Gastroesophageal sphincter (tissue), 4 donors: ENCODE data around the gene MTFP1. TPM values are rescaled to one million over a fixed set of nuclear protein-coding genes. Genes with fewer than 3 reads are reported as not detected.

Experiments used
- ATAC-seq: fragments of 150-250 bp; one replicate; pipeline ENCODE4 v1.9.1; 2016; ENCODE audit warnings: mild to moderate bottlenecking, moderate library complexity
- H3K27ac ChIP-seq, 4 donors: fragments of 200-600 bp; sonication (generic) in 3 of 4; 1 replicate in 3 of 4; 2 replicates in 1 of 4; pipeline ENCODE4 v1.5.1; 2016 to 2019
- H3K27me3 ChIP-seq: fragments of 200-600 bp; sonication (generic); one replicate; pipeline ENCODE4 v1.5.1; 2019
- H3K36me3 ChIP-seq, 2 donors: fragments of 200-600 bp; sonication (generic); one replicate each; pipeline ENCODE4 v1.5.1; 2019; ENCODE audit warnings: control low read depth in 1 of 2
- H3K4me1 ChIP-seq, 3 donors: fragments of 200-600 bp; sonication (generic); 1 replicate in 2 of 3; 2 replicates in 1 of 3; pipeline ENCODE4 v1.5.1; 2016 to 2019; ENCODE audit warnings: control low read depth in 2 of 3
- H3K4me3 ChIP-seq, 2 donors: fragments of 200-600 bp; sonication (generic); one replicate each; pipeline ENCODE4 v1.5.1; 2019; ENCODE audit warnings: mild to moderate bottlenecking in 1 of 2, moderate library complexity in 1 of 2
- H3K9me3 ChIP-seq, 3 donors: fragments of 200-600 bp; sonication (generic); one replicate each; pipeline ENCODE4 v1.5.1; 2017 to 2019; ENCODE audit warnings: control low read depth in 2 of 3
- EP300 ChIP-seq: sonication (generic); formaldehyde crosslinking; IDR thresholded peaks from one replicate; pipeline ENCODE4 v1.6.1; 2017; ENCODE audit warnings: antibody characterized with exemption, mild to moderate bottlenecking
- POLR2A ChIP-seq, 2 donors: fragments of 450-650 bp; IDR thresholded peaks; one replicate each; pipeline ENCODE4 v1.6.1; 2017; ENCODE audit warnings: antibody characterized with exemption in 2 of 2, mild to moderate bottlenecking in 2 of 2, moderate library complexity in 1 of 2
- POLR2AphosphoS5 ChIP-seq: sonication (generic); formaldehyde crosslinking; IDR thresholded peaks from one replicate; pipeline ENCODE4 v1.6.1; 2017; ENCODE audit warnings: antibody characterized with exemption
- WGBS, 2 donors: methylation state at CpG; one replicate each; pipeline ENCODE4 v1.1.5; 2018; ENCODE audit warnings: low coverage in 1 of 2; 5-methylcytosine and 5-hydroxymethylcytosine counted together
- total RNA-seq, 4 donors: library from RNA; depleted of rRNA; stranded (reverse); fragments of >200 nt; gene quantifications; one replicate each; pipeline ENCODE4 v1.1.0, GENCODE V29; 2016
- TF ChIP-seq, protein P1 (sequence below), 4 experiments: fragments of 200-600 bp in 2 of 4; fragments of 450-650 bp in 2 of 4; sonication (generic) in 1 of 4; IDR thresholded peaks; one replicate each; pipeline ENCODE4 v1.5.1; 2017 to 2019; ENCODE audit warnings: antibody characterized with exemption in 4 of 4, mild to moderate bottlenecking in 2 of 4, moderate library complexity in 2 of 4

MTFP1 gene
- total RNA-seq, 4 donors from 2014 or later = 1.1 to 10.3 (median 6.3) TPM

DNA sequence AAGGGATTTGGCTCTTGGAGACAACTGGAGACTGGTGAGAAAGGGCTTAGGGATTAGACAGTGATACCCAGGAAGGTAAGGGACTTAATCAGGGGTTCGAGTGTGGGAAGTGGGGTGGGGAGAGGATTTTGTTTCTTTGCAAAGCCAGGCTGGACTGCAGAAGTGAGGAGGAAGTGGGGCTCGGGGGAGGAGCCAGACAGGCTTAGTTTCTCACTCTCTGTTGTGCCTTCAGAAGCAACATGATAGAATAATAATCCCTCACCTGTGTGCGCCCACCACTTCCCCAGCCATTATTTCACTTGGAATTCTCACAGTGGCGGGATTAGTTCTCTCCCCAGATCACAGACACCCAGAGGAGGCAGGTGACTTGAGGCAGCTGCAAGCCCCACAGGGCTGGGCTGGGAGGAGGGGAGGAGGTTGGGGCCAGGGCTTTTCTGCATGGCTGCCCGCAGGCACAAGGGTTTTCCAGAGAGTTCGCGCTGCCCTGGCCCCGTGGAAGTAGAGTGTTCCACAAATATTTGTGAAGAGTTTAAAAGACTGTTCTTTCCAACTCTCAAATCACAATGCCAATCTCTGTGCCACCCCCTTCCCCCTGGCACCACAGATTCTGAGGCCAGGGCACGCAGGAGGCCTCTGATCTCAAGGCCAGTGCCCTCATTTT is 32.8 kb upstream of the MTFP1 start:
- WGBS, 2 donors = 62 to 77% methylated on average over 2 to 4 of the region's 9 CpGs
- Histone ChIP-seq H3K4me3 (no peak overlapping the region), H3K9me3 (no peaks in the 10 kb centered on the region), H3K27ac (no peak overlapping the region), H3K36me3 (no peaks in the 10 kb centered on the region), H3K4me1 (peaks cover 0 to 22% (median 6%) of the 10 kb centered on the region in 3 donors), H3K27me3 (no peaks in the 10 kb centered on the region)
- TF ChIP-seq POLR2AphosphoS5 = no peak
- TF ChIP-seq EP300 = no peak
- TF ChIP-seq, protein P1, sequence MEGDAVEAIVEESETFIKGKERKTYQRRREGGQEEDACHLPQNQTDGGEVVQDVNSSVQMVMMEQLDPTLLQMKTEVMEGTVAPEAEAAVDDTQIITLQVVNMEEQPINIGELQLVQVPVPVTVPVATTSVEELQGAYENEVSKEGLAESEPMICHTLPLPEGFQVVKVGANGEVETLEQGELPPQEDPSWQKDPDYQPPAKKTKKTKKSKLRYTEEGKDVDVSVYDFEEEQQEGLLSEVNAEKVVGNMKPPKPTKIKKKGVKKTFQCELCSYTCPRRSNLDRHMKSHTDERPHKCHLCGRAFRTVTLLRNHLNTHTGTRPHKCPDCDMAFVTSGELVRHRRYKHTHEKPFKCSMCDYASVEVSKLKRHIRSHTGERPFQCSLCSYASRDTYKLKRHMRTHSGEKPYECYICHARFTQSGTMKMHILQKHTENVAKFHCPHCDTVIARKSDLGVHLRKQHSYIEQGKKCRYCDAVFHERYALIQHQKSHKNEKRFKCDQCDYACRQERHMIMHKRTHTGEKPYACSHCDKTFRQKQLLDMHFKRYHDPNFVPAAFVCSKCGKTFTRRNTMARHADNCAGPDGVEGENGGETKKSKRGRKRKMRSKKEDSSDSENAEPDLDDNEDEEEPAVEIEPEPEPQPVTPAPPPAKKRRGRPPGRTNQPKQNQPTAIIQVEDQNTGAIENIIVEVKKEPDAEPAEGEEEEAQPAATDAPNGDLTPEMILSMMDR (IDR thresholded peaks at IDR 0.05) = no peak
- no peak for TF ChIP-seq POLR2A (IDR thresholded peaks at IDR 0.05)
- no peak for ATAC-seq

DNA sequence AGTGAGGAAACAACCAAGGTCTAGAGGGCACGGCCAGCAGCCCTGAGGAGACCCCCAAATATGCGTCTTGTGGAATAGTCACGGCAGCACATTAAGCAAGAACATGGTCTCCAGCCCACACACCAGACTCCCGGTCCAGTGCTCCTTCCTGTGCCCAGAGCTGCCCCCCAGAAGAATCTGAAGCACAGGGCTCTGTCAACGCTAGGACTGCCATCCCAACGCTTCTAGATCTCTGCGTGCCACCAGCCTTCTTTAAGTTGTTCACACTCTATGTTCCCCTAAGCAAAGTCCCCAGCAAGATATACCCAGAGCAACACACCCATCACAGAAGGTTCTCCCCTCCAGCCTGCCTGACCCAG is 32.3 kb upstream of the MTFP1 start:
- ATAC-seq = no peak
- Histone ChIP-seq H3K27ac (no peak overlapping the region), H3K27me3 (no peaks in the 10 kb centered on the region), H3K4me1 (peaks cover 0 to 25% (median 11%) of the 10 kb centered on the region in 3 donors), H3K4me3 (no peak overlapping the region), H3K36me3 (no peaks in the 10 kb centered on the region), H3K9me3 (no peaks in the 10 kb centered on the region)
- TF ChIP-seq, protein P1 (IDR thresholded peaks at IDR 0.05) = no peak
- TF ChIP-seq POLR2A (IDR thresholded peaks at IDR 0.05) = no peak
- no peak for TF ChIP-seq EP300
- no peak for TF ChIP-seq POLR2AphosphoS5
- WGBS, 2 donors = 72% methylated on average over 5 of the region's 7 CpGs; no CpG with 5 or more reads in 1 of the 2 donors

DNA sequence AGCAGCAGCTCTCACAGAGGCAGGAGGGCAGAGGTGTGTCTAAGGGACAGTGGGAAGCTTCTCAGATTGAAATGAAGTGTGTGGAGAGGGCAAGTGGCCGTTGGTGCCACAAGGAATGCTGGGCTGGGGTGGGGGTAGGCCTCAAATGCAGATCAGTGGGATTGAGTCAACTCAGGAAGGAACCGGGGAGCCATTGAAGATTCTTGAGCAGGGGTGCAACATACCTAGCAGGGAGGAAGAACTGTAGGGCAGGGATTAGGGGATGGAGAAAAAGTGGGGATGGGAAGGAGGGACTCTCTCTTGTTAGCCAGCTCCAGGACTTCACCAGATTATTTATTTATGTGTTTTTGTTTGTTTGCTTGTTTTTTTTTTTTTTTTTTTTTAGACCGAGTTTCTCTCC is 31.7 kb upstream of the MTFP1 start:
- peaks cover 0 to 31% (median 13%) of the 10 kb centered on the region in 3 donors for H3K4me1 ChIP-seq
- TF ChIP-seq, protein P1 (IDR thresholded peaks at IDR 0.05) = no peak
- TF ChIP-seq POLR2A (IDR thresholded peaks at IDR 0.05) (no peak), POLR2AphosphoS5 (no peak), EP300 (no peak)
- no peak for ATAC-seq
- no peak overlapping the region for H3K4me3 ChIP-seq
- 57 to 92% methylated on average over 1 to 3 of the region's 3 CpGs for WGBS, 2 donors
- H3K27me3 ChIP-seq = no peaks in the 10 kb centered on the region
- H3K9me3 ChIP-seq = no peaks in the 10 kb centered on the region
- H3K36me3 ChIP-seq = no peaks in the 10 kb centered on the region
- no peak overlapping the region for H3K27ac ChIP-seq

DNA sequence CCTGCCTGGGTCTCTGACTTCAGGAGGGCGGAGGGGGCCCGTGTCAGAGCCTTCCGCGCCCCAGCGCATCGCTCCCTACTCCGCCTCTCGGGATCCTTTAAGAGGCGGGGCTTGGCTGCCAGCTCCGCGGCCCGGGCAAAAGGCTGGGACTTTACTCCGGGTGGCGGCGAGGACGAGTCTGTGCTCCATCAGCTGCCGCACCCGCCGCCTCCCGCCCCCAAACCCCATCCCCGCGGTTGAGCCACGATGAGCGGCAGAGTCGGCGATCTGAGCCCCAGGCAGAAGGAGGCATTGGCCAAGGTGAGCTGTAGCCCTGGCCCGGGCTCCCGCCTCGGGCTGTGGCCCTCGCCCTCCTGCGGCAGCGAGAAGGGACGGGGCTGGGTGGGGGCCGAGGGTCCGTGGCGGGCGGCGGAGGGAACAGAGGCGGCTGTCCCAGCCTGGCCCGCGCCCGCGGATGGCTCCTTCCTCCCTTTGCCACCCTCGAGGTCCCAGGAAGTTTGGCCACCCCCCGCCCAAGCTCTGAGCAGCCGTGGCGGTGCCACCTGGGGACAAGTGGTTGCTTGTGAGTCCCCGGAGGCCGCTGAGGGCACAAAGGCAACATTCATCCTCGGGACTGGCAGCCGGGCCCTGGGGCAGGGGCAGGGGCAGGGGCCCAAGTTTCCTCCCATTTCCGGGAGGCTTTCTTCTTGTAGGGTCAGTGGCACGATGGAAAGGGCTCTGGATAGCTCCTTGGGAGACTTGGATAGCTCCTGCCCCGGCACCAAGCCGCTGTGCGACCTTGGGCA is 28.5 kb upstream of the MTFP1 start, which contains the start of gene SEC14L2:
SEC14L2 (plus strand) TSS at position 148 of the 785 bp plus-strand sequence; CDS start at position 247, 99 bp downstream.
- no peaks in the 10 kb centered on the region for H3K9me3 ChIP-seq
- H3K36me3 ChIP-seq = no peaks in the 10 kb centered on the region
- H3K27me3 ChIP-seq = no peaks in the 10 kb centered on the region
- peak within 1 kb of the TSS; percentile 1 to 78 (median 74) for H3K27ac ChIP-seq
- 0% methylated on average over 2 of the region's 56 CpGs; no CpG with 5 or more reads in 1 of the 2 donors for whole genome bisulfite sequencing, 2 donors
- peak within 1 kb of the TSS; percentile 38 to 84 for H3K4me3 ChIP-seq
- TF ChIP-seq POLR2AphosphoS5 = peak; percentile 34
- TF ChIP-seq, protein P1 (IDR thresholded peaks at IDR 0.05) = no peak
- TF ChIP-seq EP300 = no peak
- peak; percentile 22 to 31 for TF ChIP-seq POLR2A (IDR thresholded peaks at IDR 0.05)
- H3K4me1 ChIP-seq = peaks cover 0 to 45% (median 13%) of the 10 kb centered on the region in 3 donors
- peak; percentile 82 for ATAC-seq
